NCI-H2196 (cell line): ENCODE measurements around the gene ASB13.
A peak's percentile ranks its signal among the peaks of the same experiment; 100 is the strongest.

Experiments used
- DNase-seq: peaks from one replicate; lab custom pipeline; 2025; ENCODE audit not compliant: unreplicated experiment; lab: John Stamatoyannopoulos, UW

ASB13 gene

DNA sequence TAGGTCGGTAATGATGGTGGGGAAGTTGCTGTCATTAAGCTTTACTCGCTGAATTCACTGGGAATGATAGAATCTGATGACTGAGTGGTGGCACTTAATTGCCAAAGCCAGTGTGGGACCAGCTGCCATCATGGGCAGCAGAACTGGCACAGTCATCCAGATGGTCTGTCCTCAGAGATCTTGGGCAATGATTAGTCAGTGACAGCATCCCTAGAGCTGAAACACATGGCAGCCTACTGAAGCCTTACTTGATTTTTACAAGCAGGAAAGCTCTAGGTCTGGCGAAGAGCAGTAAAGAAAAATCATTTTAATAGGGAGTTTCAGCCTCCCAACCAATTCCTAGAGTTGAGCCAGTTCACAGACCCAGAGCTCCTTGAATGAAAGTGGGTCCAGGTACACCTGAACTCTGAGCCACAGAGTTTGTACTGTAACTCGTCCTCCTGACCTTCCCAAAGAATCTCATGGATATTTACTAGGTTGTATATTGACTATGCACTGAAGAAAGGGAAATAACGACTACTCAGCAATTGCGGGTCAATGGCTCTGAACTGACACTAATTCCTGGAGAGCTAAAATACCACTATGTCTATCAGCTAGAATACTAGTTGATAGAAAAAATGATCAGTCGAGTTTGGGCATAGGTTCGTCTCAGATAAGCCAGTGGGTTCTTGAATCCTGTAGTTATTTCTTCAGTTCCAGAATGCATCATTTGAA is 4.4 kb upstream of the ASB13 start:
- DNase-seq = no peak

DNA sequence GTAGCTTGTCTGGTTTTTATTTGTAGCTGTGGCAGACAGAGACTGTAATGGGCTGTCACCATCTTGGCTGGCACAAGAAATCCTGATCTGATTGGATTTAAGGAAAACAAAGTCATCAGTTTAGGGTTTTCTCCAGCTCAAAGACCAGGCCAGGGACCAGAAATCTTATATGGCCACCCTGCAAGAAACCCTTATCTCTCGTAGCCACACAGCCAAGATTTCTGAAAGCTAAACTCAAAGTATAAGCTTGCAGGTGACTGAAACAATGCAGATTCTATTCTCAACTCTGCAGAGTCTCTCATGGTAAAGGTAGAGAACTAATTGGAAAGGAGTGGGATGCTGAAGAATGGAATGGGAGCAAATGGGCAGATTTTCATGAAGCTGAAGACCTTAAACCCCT is 3.2 kb upstream of the ASB13 start:
- no peak for DNase-seq

DNA sequence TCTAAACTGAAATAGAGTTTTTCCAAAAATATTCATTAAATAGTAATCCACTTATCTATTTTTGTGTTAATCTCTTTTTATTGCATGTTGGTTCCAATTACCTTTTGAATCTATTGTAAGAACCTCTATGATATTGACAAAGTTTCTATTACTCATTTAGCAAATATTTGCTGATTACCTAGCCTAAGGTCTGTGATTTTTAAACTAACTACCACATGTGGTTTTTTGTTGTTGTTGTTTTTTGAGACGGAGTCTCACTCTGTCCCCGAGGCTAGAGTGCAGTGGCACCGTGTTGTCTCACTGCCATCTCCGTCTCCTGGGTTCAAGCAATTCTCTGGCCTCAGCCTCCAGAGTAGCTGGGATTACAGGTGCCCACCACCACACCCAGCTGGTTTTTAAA is 2.0 kb upstream of the ASB13 start:
- no peak for DNase-seq

DNA sequence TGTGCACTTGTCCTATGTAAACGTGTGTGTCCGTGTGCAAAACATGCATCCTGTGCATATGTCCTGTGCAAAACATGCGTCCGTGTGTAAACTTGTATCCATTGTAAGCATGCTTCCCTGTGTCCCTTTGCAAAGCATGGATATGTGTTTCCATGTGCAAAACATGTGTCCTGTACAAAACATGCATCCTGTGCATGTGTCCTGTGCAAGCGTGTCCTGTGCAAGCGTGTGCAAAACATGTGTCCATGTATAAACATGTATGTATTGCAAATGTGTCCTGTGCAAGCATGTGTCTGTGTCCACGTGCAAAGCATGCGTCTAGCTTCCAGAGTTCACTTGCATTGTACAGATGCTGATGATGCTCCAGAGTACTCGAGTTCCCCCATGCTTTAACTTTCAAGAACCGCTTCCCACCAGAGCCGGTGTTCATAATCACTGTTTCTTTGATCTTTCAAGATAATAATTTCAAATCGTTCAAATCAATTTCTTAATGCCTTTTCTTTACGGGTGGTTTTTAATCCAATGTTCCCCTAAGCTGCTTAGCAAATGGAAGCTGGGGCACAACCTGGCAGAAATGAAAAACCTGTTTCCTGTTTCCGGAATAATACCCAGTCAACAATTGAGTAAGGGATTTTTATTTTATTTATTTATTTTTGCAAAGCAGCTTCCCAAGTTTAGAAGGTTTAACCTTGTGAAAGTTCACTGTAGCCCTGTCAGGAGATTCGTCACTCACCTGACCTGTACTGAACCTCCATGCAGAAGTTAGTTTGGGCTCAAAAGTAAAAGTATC is 641 bp upstream of the ASB13 start:
- no peak for DNase-seq

DNA sequence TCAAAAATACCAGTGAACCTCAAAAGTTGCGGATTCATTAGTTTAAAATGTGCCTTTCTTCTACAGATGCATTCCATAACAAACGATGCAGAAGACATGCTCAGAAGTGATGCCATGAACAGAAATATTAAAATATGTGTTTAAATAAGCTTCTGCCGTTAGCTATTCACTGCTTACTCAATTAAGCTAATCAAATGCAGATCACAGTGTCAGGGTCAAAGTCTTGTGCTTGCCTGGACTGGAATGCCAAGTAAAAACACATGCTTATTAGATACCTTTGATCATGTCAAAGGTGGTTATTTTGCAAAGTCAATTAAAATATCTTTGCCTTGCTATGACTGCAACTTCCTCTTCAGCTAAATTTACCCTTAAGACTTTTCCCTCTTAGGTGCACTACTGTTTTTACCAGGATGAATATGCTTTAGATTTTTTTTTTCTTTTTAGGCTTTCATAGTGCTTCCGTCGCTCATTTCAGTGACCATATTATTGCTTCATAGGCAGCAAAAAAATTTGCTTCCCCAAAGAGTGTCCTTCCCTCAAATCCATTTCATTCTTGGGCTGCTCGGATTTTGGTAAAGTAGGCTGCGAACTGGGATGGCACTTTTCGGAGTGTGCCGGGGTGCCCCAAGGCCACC is 905 bp downstream of the ASB13 start:
- no peak for DNase-seq

DNA sequence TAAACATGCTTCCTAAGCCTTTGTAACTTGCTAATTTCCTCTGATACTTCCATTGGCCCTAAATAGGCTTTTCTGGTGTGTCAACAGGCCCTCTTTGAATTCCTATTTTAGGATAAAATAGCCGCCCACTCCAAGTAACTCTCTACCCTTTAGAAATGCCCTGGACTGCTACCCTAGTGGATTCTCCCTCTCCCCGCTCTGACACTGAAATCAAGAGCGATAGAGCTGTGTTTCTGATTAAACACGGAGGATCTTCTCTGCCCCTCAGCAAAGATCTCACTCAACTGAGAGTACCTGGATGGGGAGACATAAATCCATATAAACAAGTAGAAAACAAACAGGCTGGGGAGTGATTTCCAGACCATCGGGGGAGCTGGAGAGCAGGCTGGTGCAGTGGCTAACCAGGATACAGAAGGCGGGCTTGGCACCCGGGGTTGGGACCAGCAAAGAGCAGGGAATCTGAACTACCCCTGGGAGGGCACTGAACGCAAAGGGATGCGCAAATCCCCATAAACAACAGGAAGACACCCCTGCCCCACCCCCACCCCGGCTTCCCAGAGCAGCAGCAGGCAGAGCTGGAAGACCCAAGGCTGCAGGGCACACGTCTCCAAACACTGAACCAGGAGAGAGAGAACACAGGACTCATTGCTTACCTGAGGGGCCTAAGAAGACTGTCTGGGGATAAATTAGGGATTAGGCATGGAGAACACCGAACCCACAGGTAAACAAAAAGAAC is 2.5 kb downstream of the ASB13 start:
- no peak for DNase-seq

DNA sequence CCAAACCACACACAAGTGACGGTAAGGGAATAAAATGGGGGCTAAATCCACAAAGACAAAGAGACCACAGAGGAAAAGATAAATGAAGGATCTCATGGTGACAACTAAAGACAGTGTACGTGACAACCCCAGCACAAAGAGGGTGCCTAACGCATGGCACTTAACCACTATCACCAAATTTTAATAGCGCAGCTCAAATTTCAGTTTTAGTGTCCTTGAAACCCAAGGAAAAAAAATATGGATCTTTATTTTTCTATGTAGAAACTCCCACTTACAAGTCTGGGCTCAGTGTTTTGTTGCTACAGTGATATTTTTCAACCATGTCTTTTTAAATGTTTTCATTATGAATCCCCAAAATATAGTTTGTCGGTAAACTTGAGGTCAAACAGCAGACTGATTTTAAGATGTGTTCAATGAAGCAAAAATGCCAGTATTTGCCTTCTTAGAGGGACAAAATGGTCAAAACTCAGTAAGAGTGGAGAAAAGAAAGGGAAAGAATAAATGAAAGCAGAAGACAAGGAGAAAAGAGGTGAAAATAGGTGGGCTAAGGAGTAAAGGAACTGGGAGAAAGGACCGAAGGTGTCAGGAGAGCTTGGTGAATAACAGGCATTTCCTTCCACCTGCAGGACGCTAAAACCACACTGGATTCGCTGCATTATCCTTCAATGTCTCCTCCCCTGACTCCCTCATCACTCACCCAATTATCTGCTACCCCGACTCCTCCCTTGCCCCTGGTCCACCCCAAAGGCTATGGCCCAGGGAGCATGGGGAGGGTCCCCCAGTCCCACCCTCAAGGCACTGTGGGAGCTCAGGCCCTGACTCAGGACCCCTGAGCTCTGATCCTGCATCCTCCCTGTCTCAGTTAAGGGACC is 3.5 kb downstream of the ASB13 start:
- DNase-seq = no peak

DNA sequence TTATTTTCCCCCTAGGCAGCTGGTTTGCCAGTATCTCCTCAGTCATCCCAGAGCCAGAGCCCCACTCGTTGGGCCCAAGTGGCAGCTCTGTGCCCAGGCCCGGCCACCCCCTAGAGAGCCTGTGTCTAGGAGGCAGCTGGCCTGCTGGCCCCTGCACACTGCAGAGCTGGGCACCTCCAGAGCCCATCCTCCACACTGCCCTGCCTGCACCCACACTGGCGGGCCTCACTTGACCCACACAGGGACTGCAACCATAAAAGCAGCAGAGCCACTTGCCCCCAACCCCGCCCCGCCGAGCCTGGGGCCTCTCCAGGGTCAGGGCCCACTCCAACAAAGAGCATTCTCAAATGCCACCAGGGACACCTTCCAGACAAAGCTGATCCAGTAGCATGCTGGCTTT is 5.4 kb downstream of the ASB13 start:
- DNase-seq = no peak

DNA sequence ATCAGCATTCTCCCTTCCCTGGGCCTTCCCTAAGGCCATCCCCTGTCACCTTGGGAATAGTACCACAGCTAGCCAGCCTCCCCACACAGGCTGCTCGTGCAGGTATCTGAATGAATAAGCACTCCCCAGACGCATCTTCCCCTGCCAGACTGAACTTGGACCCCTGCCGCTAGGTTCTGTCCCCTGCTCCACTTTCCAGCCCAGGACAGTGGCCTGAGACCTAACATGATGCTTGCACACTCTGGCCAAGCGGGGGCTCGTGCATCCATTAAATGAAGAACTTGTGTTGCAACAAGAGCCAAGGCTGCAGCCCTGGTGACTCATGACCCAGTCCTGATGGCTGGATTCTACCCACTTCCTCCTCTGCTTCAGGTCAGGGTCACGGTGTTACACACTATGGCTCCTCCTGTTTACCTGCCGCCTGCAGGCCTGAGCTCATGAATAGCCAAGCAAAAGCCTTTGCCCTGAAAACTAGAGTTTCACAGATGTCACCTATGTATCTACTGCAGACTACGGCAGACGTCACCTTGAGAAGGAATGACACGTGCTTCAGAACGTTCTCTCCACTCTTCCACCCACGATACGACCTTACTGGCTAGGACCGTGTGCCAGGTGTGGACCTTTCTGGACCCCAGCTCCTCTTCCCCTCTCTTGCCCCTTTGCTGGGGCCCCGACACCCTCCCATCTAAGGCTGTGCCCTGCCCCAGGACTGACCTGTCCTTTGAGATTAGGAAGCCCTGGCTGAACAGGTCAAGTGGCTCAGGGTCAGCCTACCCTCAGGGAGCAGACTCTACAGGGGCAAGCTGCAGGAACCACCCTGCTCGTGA is 6.5 kb downstream of the ASB13 start:
- DNase-seq = peak; percentile 5

DNA sequence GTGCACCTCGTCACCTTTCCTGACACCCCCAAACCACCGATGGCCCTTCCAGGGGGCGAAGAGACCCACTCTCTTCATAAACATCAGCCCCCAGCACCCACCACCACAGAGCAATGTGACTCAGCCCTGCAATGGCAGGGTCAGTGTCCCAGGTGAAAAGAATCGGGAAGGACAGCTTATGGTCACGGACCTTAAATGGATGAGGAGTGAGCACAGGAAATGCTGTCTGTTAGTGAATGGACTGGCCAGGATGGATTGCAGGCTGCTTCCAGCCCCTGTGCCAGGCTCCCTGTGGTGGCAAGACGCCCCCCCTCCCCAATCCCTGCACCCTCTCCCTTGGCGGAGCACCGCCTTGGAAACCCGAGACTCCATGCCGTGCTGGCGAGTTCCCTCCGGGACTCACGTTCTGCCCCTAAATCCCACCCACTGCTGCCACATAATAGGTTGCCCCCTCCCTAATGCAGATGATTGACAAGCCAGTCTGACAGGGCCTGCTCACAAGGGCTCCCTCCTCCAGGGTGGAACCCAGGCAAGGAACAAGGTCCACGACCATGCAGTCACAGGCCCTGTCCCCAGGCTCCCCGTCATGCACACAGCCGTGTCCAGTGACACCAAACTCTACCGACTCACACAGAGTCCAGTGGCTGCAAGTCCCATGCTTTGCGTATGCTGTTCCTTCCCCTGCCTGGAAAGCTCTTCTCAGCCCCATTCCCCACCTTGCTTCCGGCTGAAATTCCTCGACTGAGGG is 7.3 kb downstream of the ASB13 start:
- no peak for DNase-seq

DNA sequence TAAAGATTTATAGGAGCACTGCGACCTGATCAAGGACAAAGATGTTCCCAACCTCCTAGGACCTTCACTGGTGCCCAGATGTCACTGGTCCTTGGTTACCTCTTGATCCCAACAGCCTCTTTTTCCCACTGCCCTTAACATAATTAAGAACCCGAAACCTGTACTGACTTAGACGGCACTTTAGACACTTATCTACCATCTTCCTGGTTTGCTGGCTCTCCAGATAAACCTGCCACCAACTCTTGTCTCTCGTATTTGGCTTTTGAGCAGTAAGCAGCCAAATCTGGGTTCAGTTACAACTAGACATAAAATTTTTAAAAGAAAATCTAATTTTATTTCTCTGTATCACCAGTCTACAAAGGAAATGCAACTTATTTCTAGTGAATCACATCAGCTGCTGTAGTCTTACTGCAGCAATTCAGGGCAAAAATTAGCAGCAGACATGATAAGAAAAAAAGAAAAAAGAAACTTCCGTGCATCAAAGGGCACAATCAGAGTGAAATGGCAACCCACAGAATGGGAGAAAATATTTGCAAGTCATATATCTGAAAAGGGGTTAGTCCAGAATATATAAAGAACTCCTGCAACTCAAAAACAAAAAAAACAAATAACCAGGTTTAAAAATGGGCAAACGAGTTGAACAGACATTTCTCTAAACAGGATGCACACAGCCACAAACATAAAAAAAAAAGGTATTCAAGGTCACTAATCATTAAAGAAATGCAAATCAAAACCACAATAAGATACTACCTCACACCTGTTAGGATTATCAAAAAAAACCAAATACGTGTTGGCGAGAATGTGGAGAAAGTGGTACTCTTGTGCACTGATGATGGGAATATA is 9.4 kb downstream of the ASB13 start:
- DNase-seq = no peak

DNA sequence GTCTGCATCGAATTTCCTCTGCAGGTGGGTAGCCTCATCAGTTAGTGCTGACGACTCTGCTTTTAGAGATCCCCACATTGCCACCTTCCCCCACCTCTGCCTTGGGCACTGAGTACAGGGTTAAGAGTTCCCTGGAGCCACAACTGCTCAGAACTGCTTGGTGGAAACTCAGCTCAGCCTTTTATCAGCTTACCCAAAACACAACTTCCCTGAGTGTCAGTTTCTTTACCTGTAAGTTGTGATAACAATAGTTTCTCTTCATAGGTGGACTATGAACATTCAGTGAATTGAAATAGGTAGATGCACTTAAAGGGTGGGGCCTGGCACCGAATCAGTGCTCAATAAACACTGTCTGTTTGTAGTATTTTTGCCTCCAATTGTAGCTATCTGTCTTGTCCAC is 11.3 kb downstream of the ASB13 start:
- no peak for DNase-seq

DNA sequence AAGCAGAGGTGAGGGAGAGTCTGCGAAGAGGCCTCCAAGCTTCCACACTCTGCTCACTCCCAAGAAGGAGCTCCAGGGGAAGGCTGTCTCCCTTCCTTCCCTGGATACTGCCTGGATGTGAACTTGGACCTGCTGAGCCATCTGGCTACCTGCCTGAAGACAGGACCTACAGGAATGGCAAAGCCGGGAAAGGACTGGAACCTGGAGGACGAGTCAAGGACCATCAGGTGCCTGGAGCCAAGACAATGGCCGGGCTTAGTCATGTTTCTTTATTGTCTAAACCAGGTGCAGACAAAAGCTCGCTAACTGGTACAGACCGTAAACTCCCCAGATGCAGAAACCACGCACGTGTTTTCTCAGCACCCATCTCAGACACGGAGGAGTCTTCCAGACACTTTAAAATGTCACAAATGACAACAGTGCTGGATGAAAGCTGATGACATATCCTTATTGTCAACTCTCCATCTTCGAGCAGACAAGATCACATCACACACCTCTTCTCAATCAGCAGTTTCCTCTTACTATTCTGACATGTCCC is 12.1 kb downstream of the ASB13 start:
- DNase-seq = peak; percentile 27

DNA sequence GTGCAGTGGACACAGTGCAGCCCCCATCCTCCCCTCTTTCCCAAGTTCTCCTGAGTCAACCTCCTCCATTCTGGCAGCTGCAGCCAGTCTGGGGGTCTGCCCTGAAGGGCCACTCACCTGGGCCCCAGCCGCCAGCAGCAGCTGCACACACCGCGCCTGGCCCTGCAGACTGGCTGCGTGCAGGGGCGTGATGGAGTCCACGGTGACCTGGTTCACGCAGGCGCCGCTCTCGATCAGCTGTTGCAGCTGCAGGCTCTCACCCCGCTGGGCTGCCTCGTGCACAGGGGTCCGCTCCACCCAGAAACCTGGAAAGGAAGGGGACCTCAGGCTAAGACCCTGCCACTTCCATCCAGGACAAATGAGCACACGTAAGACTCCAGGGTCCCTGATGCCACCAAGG is 13.6 kb downstream of the ASB13 start:
- no peak for DNase-seq

DNA sequence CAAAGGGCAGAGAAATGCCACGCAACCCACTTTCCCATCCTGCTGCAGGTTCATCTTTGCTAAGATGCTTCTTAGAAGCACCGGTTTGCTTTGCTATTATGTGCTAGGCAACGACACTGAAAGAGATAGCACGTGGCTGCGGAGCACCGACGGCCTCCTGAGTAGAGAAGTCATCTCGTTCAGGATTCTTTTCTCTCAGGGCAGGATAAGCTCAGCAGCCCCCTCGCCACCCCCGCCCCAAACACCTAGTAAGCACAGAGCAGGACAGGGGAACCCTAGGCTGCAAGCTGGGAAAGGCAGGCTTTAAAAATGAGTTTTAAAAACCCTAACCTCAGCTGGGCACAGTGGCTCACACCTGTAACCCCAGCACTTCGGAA is 15.0 kb downstream of the ASB13 start:
- no peak for DNase-seq

DNA sequence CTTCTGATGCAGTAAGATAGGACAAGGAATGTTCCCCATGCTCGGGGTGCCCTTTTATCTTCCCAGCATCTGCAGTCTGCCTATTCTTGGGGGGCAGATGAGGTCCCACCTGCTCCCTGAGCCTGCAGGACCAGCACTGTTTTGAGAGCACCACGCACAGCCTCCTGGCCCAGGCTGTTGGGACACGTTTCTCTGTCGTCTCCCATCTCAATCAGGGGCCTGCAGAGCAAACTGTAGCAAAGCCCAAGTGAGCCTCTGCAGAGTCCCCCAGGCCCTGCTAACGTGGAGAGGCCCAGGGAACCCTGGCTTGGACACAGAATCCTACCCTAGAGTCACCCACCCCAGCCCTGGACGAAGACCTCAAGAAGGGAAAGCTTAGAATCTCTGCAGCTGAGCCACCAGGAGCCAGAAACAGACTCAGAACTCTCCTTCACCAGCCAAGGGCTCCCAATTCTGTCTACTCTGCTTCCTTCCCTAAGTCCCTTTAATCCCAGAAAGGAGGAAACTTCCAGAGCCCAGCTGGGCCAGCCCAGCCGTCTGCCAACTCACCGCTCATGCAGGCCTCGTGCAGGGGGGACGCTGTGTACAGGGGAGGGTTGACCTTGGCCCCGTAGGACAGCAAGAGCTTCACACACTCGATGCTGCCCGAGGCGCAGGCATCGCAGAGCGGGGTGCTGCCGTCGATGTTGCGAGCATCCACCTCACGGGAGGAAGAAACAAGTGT is 15.6 kb downstream of the ASB13 start:
- no peak for DNase-seq

DNA sequence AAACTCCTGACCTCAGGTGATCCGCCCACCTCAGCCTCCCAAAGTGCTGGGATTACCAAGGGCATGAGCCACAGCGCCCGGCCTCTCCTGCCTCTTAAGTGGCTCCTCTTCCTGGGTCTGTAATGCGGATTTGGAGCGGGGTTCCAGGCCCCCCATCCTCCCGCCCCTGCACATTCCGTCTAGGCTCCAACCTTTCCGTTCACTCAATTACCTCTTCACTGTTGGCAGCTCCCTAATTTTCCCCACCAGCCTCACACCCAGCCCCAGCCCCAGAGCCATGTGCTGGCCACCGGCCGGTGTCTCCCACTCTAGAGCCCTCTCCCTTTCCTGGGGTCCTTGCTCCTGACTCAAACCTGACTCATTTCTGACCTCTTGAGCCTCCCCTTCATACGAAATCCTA is 16.6 kb downstream of the ASB13 start:
- DNase-seq = no peak
